ENCODE results near the gene SLC29A1. TPM values are rescaled to one million over a fixed set of nuclear protein-coding genes. Genes with fewer than 3 reads are reported as not detected.
"Not testable (repeated sequence)": the region's sequence is repeated elsewhere in the genome, so short reads cannot be mapped to it uniquely, and the experiment has no call there.

The SLC29A1 gene
- total RNA-seq, 1 donor from 2014 or later: 122 TPM

DNA sequence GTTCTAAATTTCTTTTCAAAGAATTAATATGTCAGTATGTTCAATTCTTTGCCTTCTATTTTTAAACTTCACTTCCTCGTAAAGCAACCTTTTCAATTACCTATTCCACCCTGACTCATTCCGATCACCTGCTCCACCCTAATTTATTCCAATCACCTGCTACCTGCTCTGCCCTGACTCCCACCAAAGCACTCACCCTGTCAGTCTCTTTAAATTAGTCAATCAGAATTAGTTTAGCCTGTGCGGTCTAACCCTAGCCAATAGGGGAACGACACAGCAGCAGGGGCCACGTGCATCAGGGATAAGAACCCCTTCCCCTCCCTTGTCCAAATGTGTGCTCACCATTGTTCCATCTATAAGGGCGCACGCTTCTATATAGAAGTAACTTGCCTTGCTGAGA is 38.0 kb upstream of the SLC29A1 start:
- H3K9me3 Mint-ChIP-seq; DNase-seq (ENCODE audit: low spot score); intact Hi-C loops (cut with micrococcal nuclease); H3K27me3 Mint-ChIP-seq (ENCODE audit: insufficient read depth); H3K27ac Mint-ChIP-seq; H3K4me3 Mint-ChIP-seq; H3K36me3 Mint-ChIP-seq (ENCODE audit: low read depth): not testable (repeated sequence)
- peaks cover 13% of the 10 kb centered on the region for H3K4me1 Mint-ChIP-seq (ENCODE audit: low read depth)

DNA sequence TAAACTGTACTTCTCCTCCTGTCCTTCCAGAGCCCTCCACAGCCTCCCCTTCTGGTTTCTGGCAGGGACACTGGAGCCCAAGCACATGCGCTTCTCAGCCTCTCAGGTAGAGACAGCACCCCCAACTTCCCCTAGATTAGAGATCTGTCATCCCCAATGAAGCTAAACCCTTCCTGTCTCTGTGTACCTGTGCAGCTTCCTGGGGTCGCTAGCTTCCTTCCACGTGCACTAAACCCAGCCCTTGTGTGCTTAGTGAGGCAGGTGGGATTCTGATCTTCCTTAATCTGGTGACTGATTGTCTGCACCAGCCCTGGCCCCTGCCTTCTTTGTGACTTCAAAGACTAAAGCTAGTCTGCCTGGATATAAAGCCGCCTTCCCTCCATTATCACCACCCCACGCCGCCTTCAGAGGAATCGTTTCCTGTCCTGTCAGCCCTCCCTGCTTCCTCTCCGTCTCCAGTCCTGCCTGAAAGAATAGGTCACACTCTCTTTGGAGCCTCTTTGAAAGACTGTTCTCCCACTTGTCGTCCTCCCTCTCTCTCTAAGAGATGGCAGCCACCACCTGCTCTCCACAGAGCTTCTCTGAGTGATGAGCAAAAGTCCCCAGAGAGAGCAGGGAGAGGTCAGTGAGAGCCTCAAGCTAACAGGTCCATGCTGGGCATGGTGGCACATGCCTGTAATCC is 37.3 kb upstream of the SLC29A1 start:
- Mint-ChIP-seq H3K36me3 (ENCODE audit: low read depth) (no peaks in the 10 kb centered on the region), H3K27ac (no peak overlapping the region), H3K27me3 (ENCODE audit: insufficient read depth) (peaks cover 10% of the 10 kb centered on the region), H3K4me1 (ENCODE audit: low read depth) (peaks cover 13% of the 10 kb centered on the region), H3K9me3 (no peaks in the 10 kb centered on the region), H3K4me3 (no peak overlapping the region)
- DNase-seq (ENCODE audit: low spot score): no peak
- intact Hi-C loops (cut with micrococcal nuclease): no loop called here

DNA sequence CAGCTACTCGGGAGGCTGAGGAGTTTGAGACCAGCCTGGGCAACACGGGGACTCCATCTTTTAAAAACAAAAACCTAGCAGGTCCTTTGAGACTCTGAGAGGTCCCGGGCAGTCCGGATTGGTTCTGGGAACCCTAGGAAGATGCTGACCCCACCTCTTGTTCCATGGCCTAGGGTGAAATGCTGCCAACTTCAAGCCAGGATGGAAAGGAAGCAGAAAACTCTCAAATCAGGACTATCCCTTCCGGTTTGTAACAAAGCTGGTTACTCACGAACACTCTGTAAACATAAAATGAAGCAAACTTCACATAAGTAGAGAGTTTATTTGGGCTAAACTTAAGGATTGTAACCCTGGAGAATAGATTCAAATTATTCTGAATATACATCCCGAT is 36.8 kb upstream of the SLC29A1 start:
- H3K27ac Mint-ChIP-seq: no peak overlapping the region

DNA sequence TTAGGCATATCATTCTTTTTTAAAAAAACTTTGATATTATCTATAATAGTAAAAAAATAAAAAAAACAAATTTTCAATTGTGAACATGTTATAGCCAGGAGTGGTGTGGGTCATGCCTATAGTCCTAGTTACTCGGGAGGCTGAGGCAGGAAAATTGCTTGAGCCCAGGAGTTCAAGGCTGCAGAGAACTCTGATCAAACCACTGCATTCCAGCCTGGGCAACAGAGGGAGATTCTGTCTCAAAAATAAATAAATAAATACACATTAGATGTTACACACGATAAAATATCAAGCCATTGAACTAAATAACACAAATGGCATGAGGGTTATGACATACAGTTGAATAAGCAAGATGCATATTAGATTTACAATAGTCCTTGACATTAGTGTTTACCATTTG is 34.6 kb upstream of the SLC29A1 start:
- H3K4me1 Mint-ChIP-seq (ENCODE audit: low read depth): peaks cover 13% of the 10 kb centered on the region

More for the DNA sequence above, 36.8 kb upstream of the SLC29A1 start:
- Mint-ChIP-seq H3K9me3 (no peaks in the 10 kb centered on the region), H3K4me3 (no peak overlapping the region), H3K4me1 (ENCODE audit: low read depth) (peaks cover 13% of the 10 kb centered on the region), H3K27me3 (ENCODE audit: insufficient read depth) (peaks cover 10% of the 10 kb centered on the region), H3K36me3 (ENCODE audit: low read depth) (no peaks in the 10 kb centered on the region)
- intact Hi-C loops (cut with micrococcal nuclease): no loop called here
- DNase-seq (ENCODE audit: low spot score): no peak

DNA sequence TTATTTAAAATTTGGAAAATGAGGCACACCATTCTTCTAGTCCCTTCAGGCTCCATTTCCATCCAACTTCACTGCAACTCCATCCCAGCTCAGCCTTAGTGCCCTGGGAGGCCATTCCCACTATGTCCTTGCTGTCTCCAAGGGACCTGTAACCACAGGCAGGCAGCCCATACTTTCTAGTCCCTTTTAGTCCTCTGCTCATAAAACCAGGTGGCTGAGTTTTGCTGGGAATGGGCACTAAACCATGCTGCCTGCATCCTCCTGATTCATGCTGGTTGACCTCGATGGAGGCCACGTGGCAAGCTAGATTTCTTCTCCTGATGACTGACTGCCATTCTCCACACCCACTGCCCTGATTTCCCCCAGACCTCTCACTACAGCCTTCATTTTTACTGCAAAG is 34.1 kb upstream of the SLC29A1 start:
- H3K27ac Mint-ChIP-seq: no peak overlapping the region
- H3K27me3 Mint-ChIP-seq (ENCODE audit: insufficient read depth): peaks cover 15% of the 10 kb centered on the region
- no peak for DNase-seq (ENCODE audit: low spot score)
- no peaks in the 10 kb centered on the region for H3K36me3 Mint-ChIP-seq (ENCODE audit: low read depth)
- H3K4me3 Mint-ChIP-seq: no peak overlapping the region
- no peaks in the 10 kb centered on the region for H3K9me3 Mint-ChIP-seq
- H3K4me1 Mint-ChIP-seq (ENCODE audit: low read depth): peaks cover 13% of the 10 kb centered on the region
- intact Hi-C loops (cut with micrococcal nuclease): no loop called here

More for the DNA sequence above, 34.6 kb upstream of the SLC29A1 start:
- DNase-seq (ENCODE audit: low spot score): no peak
- intact Hi-C loops (cut with micrococcal nuclease): no loop called here
- Mint-ChIP-seq H3K36me3 (ENCODE audit: low read depth) (no peaks in the 10 kb centered on the region), H3K4me3 (no peak overlapping the region), H3K27me3 (ENCODE audit: insufficient read depth) (peaks cover 15% of the 10 kb centered on the region), H3K9me3 (no peaks in the 10 kb centered on the region), H3K27ac (no peak overlapping the region)

DNA sequence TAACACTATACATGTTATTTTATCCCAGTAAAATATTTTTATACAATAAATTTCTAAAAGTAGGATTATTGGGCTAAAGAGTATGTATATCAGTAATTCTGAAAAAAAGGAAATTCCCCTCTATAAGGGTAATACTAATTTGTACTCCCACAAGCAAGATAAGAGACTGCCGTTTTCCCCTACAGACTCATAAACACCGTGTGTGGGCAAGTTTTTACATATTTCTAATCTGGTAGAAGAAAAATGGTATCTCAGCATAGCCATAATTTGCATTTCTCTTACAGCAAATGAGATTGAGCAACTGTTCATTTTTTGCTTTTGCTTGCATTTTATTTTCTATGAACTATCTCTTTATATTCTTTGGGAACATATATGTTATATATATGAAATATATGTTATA is 32.7 kb upstream of the SLC29A1 start:
- Mint-ChIP-seq H3K4me1 (ENCODE audit: low read depth) (peaks cover 13% of the 10 kb centered on the region), H3K36me3 (ENCODE audit: low read depth) (no peaks in the 10 kb centered on the region), H3K4me3 (no peak overlapping the region), H3K27me3 (ENCODE audit: insufficient read depth) (peaks cover 12% of the 10 kb centered on the region), H3K9me3 (no peaks in the 10 kb centered on the region), H3K27ac (no peak overlapping the region)
- intact Hi-C loops (cut with micrococcal nuclease): no loop called here
- no peak for DNase-seq (ENCODE audit: low spot score)

DNA sequence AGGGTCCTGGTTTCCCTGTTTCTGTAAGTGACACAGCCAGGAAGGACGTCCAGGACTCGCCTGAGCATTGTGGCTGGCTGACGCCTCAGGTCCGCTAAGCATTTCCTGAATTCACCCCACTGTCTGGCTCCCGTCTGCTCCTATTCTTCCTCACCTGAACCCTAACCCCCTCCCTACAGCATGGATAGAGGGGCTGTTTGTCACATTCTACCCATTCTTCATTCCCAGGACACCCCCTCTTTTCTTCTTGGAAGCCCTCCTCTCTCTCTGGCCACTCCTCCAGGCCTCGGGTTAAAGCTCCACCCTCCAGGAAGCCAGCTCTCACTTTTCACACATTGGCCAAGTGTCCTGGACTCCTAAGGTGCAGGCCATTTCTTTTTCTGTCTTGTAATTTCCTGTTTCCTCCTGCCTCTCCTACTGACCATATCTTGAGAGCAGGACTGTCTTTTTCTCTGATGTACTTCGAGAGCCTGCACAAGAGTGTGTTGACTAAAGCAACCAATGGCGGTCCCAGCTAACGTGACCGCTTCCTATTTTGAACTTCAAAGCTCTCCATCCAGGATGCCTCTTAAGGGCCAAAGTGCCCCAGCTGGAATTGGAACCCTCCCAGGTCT is 30.9 kb upstream of the SLC29A1 start:
- H3K27me3 Mint-ChIP-seq (ENCODE audit: insufficient read depth): peaks cover 13% of the 10 kb centered on the region

DNA sequence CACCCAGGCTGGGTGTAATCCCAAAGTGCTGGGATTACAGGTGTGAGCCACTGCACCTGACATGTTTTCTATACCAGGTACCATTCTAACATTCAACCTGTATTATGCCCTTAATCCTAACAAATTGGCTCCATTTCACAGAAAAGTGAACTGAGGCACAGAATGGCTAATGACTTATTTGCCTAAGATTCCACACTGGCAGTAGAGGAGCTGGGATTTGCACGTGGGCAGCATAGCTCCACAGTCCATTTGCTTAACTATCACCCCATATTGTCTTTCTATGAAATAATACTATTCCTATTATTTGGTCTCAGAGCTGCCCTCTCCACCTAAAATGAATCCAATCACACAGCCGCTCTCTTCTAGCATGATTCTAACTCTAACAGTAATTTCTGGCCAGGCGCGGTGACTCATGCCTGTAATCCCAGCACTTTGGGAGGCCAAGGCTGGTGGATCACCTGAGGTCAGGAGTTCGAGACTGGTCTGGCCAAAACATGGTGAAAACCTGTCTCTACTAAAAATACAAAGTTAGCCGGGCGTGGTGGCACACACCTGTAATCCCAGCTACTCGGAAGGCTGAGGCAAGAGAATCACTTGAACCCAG is 30.0 kb upstream of the SLC29A1 start:
- Mint-ChIP-seq H3K4me1 (ENCODE audit: low read depth) (peaks cover 5% of the 10 kb centered on the region), H3K9me3 (no peaks in the 10 kb centered on the region), H3K27me3 (ENCODE audit: insufficient read depth) (peaks cover 13% of the 10 kb centered on the region), H3K27ac (no peak overlapping the region), H3K4me3 (no peak overlapping the region), H3K36me3 (ENCODE audit: low read depth) (no peaks in the 10 kb centered on the region)
- DNase-seq (ENCODE audit: low spot score): no peak
- intact Hi-C loops (cut with micrococcal nuclease): no loop called here

More for the DNA sequence above, 30.9 kb upstream of the SLC29A1 start:
- Mint-ChIP-seq H3K9me3 (no peaks in the 10 kb centered on the region), H3K36me3 (ENCODE audit: low read depth) (no peaks in the 10 kb centered on the region), H3K4me1 (ENCODE audit: low read depth) (peaks cover 5% of the 10 kb centered on the region), H3K4me3 (no peak overlapping the region), H3K27ac (no peak overlapping the region)
- no peak for DNase-seq (ENCODE audit: low spot score)
- intact Hi-C loops (cut with micrococcal nuclease): no loop called here

DNA sequence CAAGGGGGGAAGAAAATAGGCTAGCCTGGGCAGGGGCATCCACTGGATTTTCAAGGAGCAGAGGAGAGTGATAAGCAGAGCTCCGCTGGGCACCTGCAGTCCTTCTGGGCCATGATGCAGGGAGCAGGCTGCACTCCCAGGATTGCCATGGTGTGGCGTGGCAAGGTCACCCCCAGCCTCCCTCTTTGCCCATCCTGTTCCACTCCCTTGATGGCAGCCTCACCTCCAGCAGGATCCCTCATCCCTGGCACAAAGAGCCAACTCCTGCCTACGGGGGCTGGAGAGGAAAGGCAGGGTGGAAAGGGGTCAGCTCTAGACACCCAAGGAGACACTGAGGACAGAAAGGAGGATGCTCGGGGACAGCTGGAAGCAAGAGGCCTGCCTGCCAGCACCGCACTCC is 29.1 kb upstream of the SLC29A1 start:
- Mint-ChIP-seq H3K9me3 (no peaks in the 10 kb centered on the region), H3K36me3 (ENCODE audit: low read depth) (no peaks in the 10 kb centered on the region), H3K27me3 (ENCODE audit: insufficient read depth) (peaks cover 13% of the 10 kb centered on the region), H3K4me3 (no peak overlapping the region), H3K4me1 (ENCODE audit: low read depth) (peaks cover 4% of the 10 kb centered on the region), H3K27ac (no peak overlapping the region)
- no peak for DNase-seq (ENCODE audit: low spot score)
- intact Hi-C loops (cut with micrococcal nuclease): no loop called here

DNA sequence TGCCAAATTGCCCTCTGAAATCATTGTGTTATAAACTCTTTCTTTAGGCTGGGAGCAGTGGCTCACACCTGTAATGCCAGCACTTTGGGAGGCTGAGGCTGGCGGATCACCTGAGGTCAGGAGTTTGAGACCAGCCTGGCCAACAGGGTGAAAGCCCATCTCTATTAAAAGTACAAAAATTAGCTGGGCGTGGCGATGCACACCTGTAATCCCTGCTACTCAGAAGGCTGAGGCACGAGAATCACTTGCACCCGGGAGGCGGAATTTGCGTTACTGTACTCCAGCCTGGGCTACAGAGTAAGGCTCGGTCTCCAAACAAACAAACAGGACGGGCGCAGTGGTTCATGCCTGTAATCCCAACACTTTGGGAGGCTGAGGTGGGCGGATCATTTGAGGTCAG is 27.0 kb upstream of the SLC29A1 start:
- intact Hi-C loops (cut with micrococcal nuclease); H3K36me3 Mint-ChIP-seq (ENCODE audit: low read depth); H3K27ac Mint-ChIP-seq; H3K4me1 Mint-ChIP-seq (ENCODE audit: low read depth); H3K9me3 Mint-ChIP-seq; DNase-seq (ENCODE audit: low spot score); H3K4me3 Mint-ChIP-seq: not testable (repeated sequence)
- peaks cover 11% of the 10 kb centered on the region for H3K27me3 Mint-ChIP-seq (ENCODE audit: insufficient read depth)

DNA sequence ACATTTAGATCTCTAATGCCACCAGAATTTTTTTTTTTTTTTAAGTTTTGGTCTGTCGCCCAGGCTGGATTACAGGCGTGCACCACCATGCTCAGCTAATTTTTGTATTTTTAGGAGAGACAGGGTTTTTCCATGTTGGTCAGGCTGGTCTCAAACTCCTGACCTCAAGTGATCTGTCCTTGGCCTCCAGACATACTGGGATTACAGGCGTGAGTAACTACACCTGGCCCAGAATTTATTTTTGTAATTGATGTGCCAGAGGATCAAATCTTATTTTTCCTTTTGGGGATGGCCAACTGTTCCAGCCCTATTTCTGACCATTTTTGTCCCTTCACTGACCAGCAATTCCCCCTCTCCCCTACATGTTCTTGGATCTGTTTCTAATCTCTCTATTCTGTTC is 24.7 kb upstream of the SLC29A1 start:
- peaks cover 8% of the 10 kb centered on the region for H3K27me3 Mint-ChIP-seq (ENCODE audit: insufficient read depth)
- no peak overlapping the region for H3K27ac Mint-ChIP-seq
- H3K4me1 Mint-ChIP-seq (ENCODE audit: low read depth): no peaks in the 10 kb centered on the region
- no peak overlapping the region for H3K4me3 Mint-ChIP-seq
- no peaks in the 10 kb centered on the region for H3K36me3 Mint-ChIP-seq (ENCODE audit: low read depth)
- intact Hi-C loops (cut with micrococcal nuclease): no loop called here
- no peaks in the 10 kb centered on the region for H3K9me3 Mint-ChIP-seq
- DNase-seq (ENCODE audit: low spot score): no peak

DNA sequence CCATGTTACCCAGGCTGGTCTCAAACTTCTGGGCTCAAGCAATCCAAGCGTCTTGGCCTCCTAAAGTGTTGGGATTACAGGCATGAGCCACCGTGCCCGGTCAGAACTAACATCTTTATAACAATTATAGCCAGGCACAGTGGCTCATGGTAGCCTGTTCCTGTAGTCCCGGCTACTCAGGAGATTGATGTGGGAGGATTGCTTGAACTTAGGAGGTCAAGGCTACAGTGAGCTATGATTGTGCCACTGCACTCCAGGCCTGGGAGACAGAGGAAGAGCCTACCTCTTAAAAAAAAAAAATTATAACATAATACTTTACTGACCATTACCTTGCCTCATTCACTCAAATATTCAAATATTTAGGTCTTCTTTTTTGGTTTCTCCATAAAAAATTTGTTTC is 23.5 kb upstream of the SLC29A1 start:
- H3K4me3 Mint-ChIP-seq: no peak overlapping the region
- H3K27me3 Mint-ChIP-seq (ENCODE audit: insufficient read depth): peaks cover 8% of the 10 kb centered on the region
- H3K27ac Mint-ChIP-seq: no peak overlapping the region
- DNase-seq (ENCODE audit: low spot score): no peak
- H3K4me1 Mint-ChIP-seq (ENCODE audit: low read depth): no peaks in the 10 kb centered on the region
- no peaks in the 10 kb centered on the region for H3K36me3 Mint-ChIP-seq (ENCODE audit: low read depth)
- no peaks in the 10 kb centered on the region for H3K9me3 Mint-ChIP-seq
- intact Hi-C loops (cut with micrococcal nuclease): no loop called here

DNA sequence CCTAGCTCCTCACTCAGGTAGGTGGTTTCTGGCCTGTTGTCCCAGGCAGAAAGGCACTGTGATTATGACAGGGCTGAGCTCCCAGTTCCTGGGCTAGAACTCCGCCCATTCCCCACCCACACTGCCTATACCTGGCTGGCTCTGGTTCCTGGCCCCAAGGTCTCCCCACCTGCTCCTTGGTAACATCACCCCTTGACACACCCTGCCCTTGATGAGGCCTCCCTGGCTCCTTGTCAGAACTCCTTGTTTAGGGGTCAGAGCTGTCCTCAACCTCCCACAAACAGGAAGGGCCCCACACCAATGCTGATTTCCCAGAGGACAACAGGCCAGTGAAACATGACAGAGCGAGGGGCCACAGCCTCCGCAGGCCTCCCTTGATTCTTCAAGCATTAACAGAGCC is 22.2 kb upstream of the SLC29A1 start:
- H3K27me3 Mint-ChIP-seq (ENCODE audit: insufficient read depth): peaks cover 2% of the 10 kb centered on the region
- H3K4me3 Mint-ChIP-seq: no peak overlapping the region
- intact Hi-C loops (cut with micrococcal nuclease): no loop called here
- no peaks in the 10 kb centered on the region for H3K4me1 Mint-ChIP-seq (ENCODE audit: low read depth)
- H3K27ac Mint-ChIP-seq: no peak overlapping the region
- no peaks in the 10 kb centered on the region for H3K36me3 Mint-ChIP-seq (ENCODE audit: low read depth)
- no peak for DNase-seq (ENCODE audit: low spot score)
- H3K9me3 Mint-ChIP-seq: no peaks in the 10 kb centered on the region

All from activated T-helper 1 cell treated with anti-CD3 and anti-CD28 coated beads, Interleukin-12 subunit alpha, Interleukin-12 subunit beta, Interleukin-2, Interleukin-4 antibody, amounts not matched to agents 30 ng/mL and 10 ng/mL and 1 ng/mL, durations not matched to agents 14 hours and 24 hours and 36 hours (primary cell).